K562 (cell line): Measurements from ENCODE around the gene PHYHD1. TPM values are rescaled to one million over a fixed set of nuclear protein-coding genes. Genes with fewer than 3 reads are reported as not detected.

ENCODE experiments used
- ATAC-seq: fragments of 200-7000 bp; cut with Tn5 transposase; 3 replicates; pipeline ENCODE4 v1.9.1; 2020; ENCODE audit warnings: moderate library complexity
- BruUV-seq: library from RNA; stranded (reverse); fragments of 400-500 nt; replicated peaks from 2 replicates; lab custom pipeline; 2021; lab: Mats Ljungman, UMichigan
- CTCF ChIA-PET: fragments of 300-600 bp; formaldehyde crosslinking; extraction: SDS; loops from one replicate; lab custom pipeline; 2021; ENCODE audit warnings: low intra/inter-chr PET ratio; lab: Yijun Ruan, JAX
- POLR2A ChIA-PET: fragments of 300-600, 350-650 bp; sonication (Branson Sonifier 250); formaldehyde crosslinking; extraction: SDS; loops from one replicate; lab custom pipeline; 2021; ENCODE audit warnings: antibody characterized with exemption, inconsistent platforms; lab: Yijun Ruan, JAX
- DNase-seq, 4 experiments: peaks; one replicate each; pipeline versions ENCODE4 v3.0.0 to v3.0.0-alpha.2; 2011 to 2018; ENCODE audit warnings: low spot score in 3 of 4, mixed read lengths in 3 of 4; ENCODE audit errors: extremely low read depth in 1 of 4
- FAIRE-seq: peaks from 2 replicates; lab custom pipeline; 2011; peaks lifted over from hg19 to GRCh38; lab: Jason Lieb, UNC
- H2AFZ ChIP-seq: 2 replicates; pipeline ENCODE4 v1.6.0; 2011; ENCODE audit warnings: low read depth, low read length, control low read depth, inconsistent platforms
- H3K27ac ChIP-seq: fragments of 200-600 bp; 3 replicates; pipeline ENCODE4 v1.8.0; 2011; ENCODE audit warnings: low read depth, mild to moderate bottlenecking, control low read depth, inconsistent platforms, low read length, moderate library complexity, mixed read lengths; ENCODE audit errors: extremely low read depth
- H3K27me3 ChIP-seq, 2 experiments: fragments of 300-600 bp in 1 of 2; 2 replicates in 1 of 2; 3 replicates in 1 of 2; pipeline versions ENCODE4 v1.6.0 to v1.8.0; 2011; ENCODE audit warnings: inconsistent platforms in 2 of 2, low read length in 2 of 2, mild to moderate bottlenecking in 1 of 2, mixed read lengths in 1 of 2, moderate library complexity in 1 of 2; ENCODE audit not compliant: control insufficient read depth in 2 of 2, insufficient read depth in 2 of 2
- H3K36me3 ChIP-seq: fragments of 300-600 bp; 3 replicates; pipeline ENCODE4 v1.8.0; 2011; ENCODE audit warnings: mild to moderate bottlenecking, low read length, inconsistent platforms; ENCODE audit not compliant: control insufficient read depth, insufficient read depth
- H3K4me1 ChIP-seq, 2 experiments: fragments of 200-600 bp in 1 of 2; replicated peaks in 1 of 2; 2 replicates in 1 of 2; 3 replicates in 1 of 2; pipeline versions ENCODE4 v1.5.1 to v1.8.0; 2011; ENCODE audit warnings: inconsistent platforms in 2 of 2, low read length in 2 of 2, mild to moderate bottlenecking in 1 of 2, mixed read lengths in 1 of 2, moderate library complexity in 1 of 2; ENCODE audit not compliant: control insufficient read depth in 2 of 2, insufficient read depth in 2 of 2
- H3K4me2 ChIP-seq: 2 replicates; pipeline ENCODE4 v1.6.1; 2011; ENCODE audit warnings: low read length, control low read depth, inconsistent platforms, mixed read lengths; ENCODE audit not compliant: insufficient read depth
- H3K4me3 ChIP-seq: fragments of 200-600 bp; sonication (generic), shearing (Covaris generic); 2 replicates; pipeline ENCODE4 v1.5.1; 2016; ENCODE audit warnings: control low read depth, inconsistent platforms
- H3K79me2 ChIP-seq: fragments of 200-600 bp; 3 replicates; pipeline ENCODE4 v1.8.0; 2011; ENCODE audit warnings: low read length, inconsistent platforms; ENCODE audit not compliant: control insufficient read depth, insufficient read depth
- H3K9ac ChIP-seq, 2 experiments: 2 replicates each; pipeline versions ENCODE4 v1.6.0 to v1.6.1; 2011; ENCODE audit warnings: low read depth in 2 of 2, low read length in 2 of 2, control low read depth in 1 of 2, inconsistent platforms in 1 of 2, mild to moderate bottlenecking in 1 of 2, mixed read lengths in 1 of 2; ENCODE audit not compliant: insufficient read depth in 1 of 2
- H3K9me1 ChIP-seq: one replicate; pipeline ENCODE4 v1.6.0; 2011; ENCODE audit warnings: inconsistent platforms, mild to moderate bottlenecking, low read length, moderate library complexity; ENCODE audit not compliant: control insufficient read depth, insufficient read depth
- H3K9me3 ChIP-seq: replicated peaks from 2 replicates; pipeline ENCODE4 v1.5.1; 2011; ENCODE audit warnings: low read depth, low read length, inconsistent platforms; ENCODE audit not compliant: control insufficient read depth, insufficient read depth
- H4K20me1 ChIP-seq: replicated peaks from 2 replicates; pipeline ENCODE4 v1.6.1; 2011; ENCODE audit warnings: low read length, inconsistent platforms, mixed read lengths; ENCODE audit not compliant: control insufficient read depth, insufficient read depth
- ELF4 ChIP-seq: fragments of 450-650 bp; formaldehyde crosslinking; IDR thresholded peaks from 2 replicates; pipeline ENCODE4 v1.4.0; 2022; ENCODE audit warnings: missing genetic modification characterization
- HCFC1 ChIP-seq: IDR thresholded peaks from 2 replicates; pipeline ENCODE4 v1.6.1; 2012; ENCODE audit warnings: low read depth, low read length, improper control_type of control experiment
- MAX ChIP-seq: sonication (generic); formaldehyde crosslinking; IDR thresholded peaks from 2 replicates; pipeline ENCODE4 v1.9.0; 2022; ENCODE audit warnings: mild to moderate bottlenecking, missing genetic modification reagents
- NCOA6 ChIP-seq: fragments of 450-650 bp; IDR thresholded peaks from 2 replicates; pipeline ENCODE4 v1.6.1; 2017; ENCODE audit warnings: mild to moderate bottlenecking
- POLR2G ChIP-seq: fragments of 200-400 bp; formaldehyde crosslinking; IDR thresholded peaks from 2 replicates; pipeline ENCODE4 v1.6.1; 2017; ENCODE audit warnings: low read depth, mild to moderate bottlenecking, antibody characterized with exemption, low read length, moderate library complexity
- ZFP36 ChIP-seq: fragments of 150-350 bp; IDR thresholded peaks from 2 replicates; pipeline ENCODE4 v1.6.1; 2018; ENCODE audit warnings: low read length, low read depth; ENCODE audit not compliant: partially characterized antibody
- WGBS: fragments of 100-300 bp; shearing (Covaris generic); methylation state at CpG from one replicate; pipeline ENCODE4 v1.1.6; 2016; ENCODE audit warnings: low coverage, mixed read lengths; ENCODE audit not compliant: insufficient coverage; ENCODE audit errors: missing lambda C conversion rate; 5-methylcytosine and 5-hydroxymethylcytosine counted together
- in situ Hi-C: fragments of 300-500 bp; cut with MboI; formaldehyde crosslinking; loops from 4 replicates; pipeline ENCODE4 v1.15.0; 2018; ENCODE audit warnings: inconsistent platforms, mixed read lengths
- intact Hi-C: fragments of 100-400 bp; cut with micrococcal nuclease; formaldehyde crosslinking; loops from 2 replicates; pipeline ENCODE4 v1.14.2; 2022
- polyA plus RNA-seq, 8 experiments: library from polyadenylated mRNA; depleted of rRNA in 4 of 8; stranded (reverse) in 5 of 8; unstranded in 3 of 8; fragments of >200 nt; fragmentation: Nextera tagmentation in 2 of 8; fragmentation: Illumina TruSeq in 1 of 8; extraction: Ambion mirVana in 2 of 8; extraction: Trizol in 1 of 8; gene quantifications; 2 replicates each; pipeline versions ENCODE4 v1.2.1 to v1.2.3, GENCODE V29; 2011 to 2014; ENCODE audit warnings: inconsistent platforms in 1 of 8, missing spikeins in 1 of 8
- total RNA-seq, 7 experiments: library from RNA; depleted of rRNA in 6 of 7; stranded (reverse); fragments of >200 nt in 6 of 7; fragmentation: Illumina TruSeq in 2 of 7; extraction: Trizol in 2 of 7; gene quantifications; 2 replicates each; pipeline versions ENCODE4 v1.2.1 to v1.2.3, GENCODE V29; 2011 to 2021; ENCODE audit warnings: low replicate concordance in 1 of 7

Gene PHYHD1
- total and polyA plus RNA-seq, 9 of the 15 experiments (the other 6 are each of a cell fraction or from before 2014, with no cell fraction given) = 0.36 to 1.3 (median 0.80) TPM

- 83% methylated on average over 2 of the region's 5 CpGs for WGBS
- no peaks in the 10 kb centered on the region for H3K9me3 ChIP-seq
- intact Hi-C loops (no loop called here), in situ Hi-C loops (no loop called here)
- no peaks in the 10 kb centered on the region; the same call in 1 of the 2 replicates for H4K20me1 ChIP-seq
- FAIRE-seq (no peak), ATAC-seq (no peak), DNase-seq (no peak)
- POLR2A ChIA-PET = interaction anchor here (2.0 kb wide), 1 partner anchor 10 kb away, joined by 6 read pairs; no protein-coding TSS in a partner anchor
- peaks cover 0 to 25% of the 10 kb centered on the region in 2 experiments; a peak in 1 of 5 replicates for H3K4me1 ChIP-seq
- H3K4me2 ChIP-seq = no peak overlapping the region
- H3K9me1 ChIP-seq = no peaks in the 10 kb centered on the region
- H3K36me3 ChIP-seq = peaks cover 20% of the 10 kb centered on the region; the same call in 2 of the 3 replicates
- H3K27ac ChIP-seq = no peak overlapping the region
- peak overlapping the region in 1 of 2 experiments; percentile 66; a peak in 2 of 4 replicates for H3K9ac ChIP-seq
- H3K79me2 ChIP-seq = no peaks in the 10 kb centered on the region
- no TSS peak for BruUV-seq
- H2AFZ ChIP-seq = no peak overlapping the region
- H3K27me3 ChIP-seq = no peaks in the 10 kb centered on the region
- H3K4me3 ChIP-seq = no peak overlapping the region
- CTCF ChIA-PET = no interaction called here
- peak; percentile 22 for TF ChIP-seq ZFP36
- no peak for TF ChIP-seq ELF4 (CRISPR knock-in tag)
Measured at GRCh38 chr9:128901822-128902221, 19.0 kb upstream of the PHYHD1 start.

GRCh38 chr9:128902351-128903078 is 18.3 kb upstream of the PHYHD1 start:
- no peak for FAIRE-seq
- no peak overlapping the region for H3K27ac ChIP-seq
- BruUV-seq = no TSS peak

More at GRCh38 chr9:128902351-128903078, 18.3 kb upstream of the PHYHD1 start:
- no peaks in the 10 kb centered on the region for H3K9me3 ChIP-seq
- peak overlapping the region in 1 of 2 experiments; percentile 66; a peak in 2 of 4 replicates for H3K9ac ChIP-seq
- DNase-seq = no peak
- peaks cover 0 to 28% of the 10 kb centered on the region in 2 experiments; a peak in 1 of 5 replicates for H3K4me1 ChIP-seq
- POLR2A ChIA-PET = interaction anchor here (0.6 to 2.0 kb wide), 4 partner anchors 11 to 735 kb away, joined by 3 to 6 read pairs (median 4); no protein-coding TSS in a partner anchor
- ATAC-seq = no peak; the same call in 1 of the 3 replicates
- intact Hi-C loops = no loop called here
- TF ChIP-seq POLR2G (0 out of 2 replicates have a peak, but pooled peaks have one; percentile 23), MAX (CRISPR knock-in tag) (peak; percentile 50), NCOA6 (no peak), HCFC1 (no peak)
- TF ChIP-seq, all 486 proteins: peak for 2
- no peaks in the 10 kb centered on the region; the same call in 1 of the 2 replicates for H4K20me1 ChIP-seq
- H3K4me3 ChIP-seq = no peak overlapping the region
- no peaks in the 10 kb centered on the region for H3K79me2 ChIP-seq
- no peaks in the 10 kb centered on the region for H3K9me1 ChIP-seq
- no peaks in the 10 kb centered on the region for H3K27me3 ChIP-seq
- in situ Hi-C loops = no loop called here
- H2AFZ ChIP-seq = no peak overlapping the region
- 78% methylated on average over 18 of the region's 23 CpGs for WGBS
- CTCF ChIA-PET = no interaction called here
- H3K4me2 ChIP-seq = no peak overlapping the region
- peaks cover 20% of the 10 kb centered on the region; the same call in 2 of the 3 replicates for H3K36me3 ChIP-seq
